ENCODE data around the gene NUCB2.

The NUCB2 gene

GRCh38 chr11:17328871-17329494 is 52.4 kb downstream of the NUCB2 start:
- in situ Hi-C loops (cut with MboI; ENCODE audit: low sequenced_read_pairs): no loop called here

DNA sequence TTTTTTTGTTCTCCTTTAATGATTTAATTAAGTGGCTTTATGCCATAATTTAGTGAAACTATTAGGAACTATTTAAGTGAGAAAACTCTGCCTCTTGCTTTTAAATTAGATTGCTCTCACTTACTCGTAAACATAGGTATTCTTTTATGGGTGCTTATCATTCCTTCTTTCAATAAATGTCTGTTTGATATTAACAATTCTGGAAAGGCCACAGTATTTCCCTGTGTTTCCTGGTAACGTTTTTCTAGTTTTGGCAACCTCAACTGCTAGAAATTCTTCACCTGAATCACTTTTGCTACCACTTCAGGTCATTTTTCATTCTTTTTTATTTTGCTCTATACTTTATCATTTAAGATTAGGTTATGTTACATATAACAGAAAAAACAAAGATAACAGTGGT is 55.1 kb downstream of the NUCB2 start:
- in situ Hi-C loops (cut with MboI; ENCODE audit: low sequenced_read_pairs): no loop called here

DNA sequence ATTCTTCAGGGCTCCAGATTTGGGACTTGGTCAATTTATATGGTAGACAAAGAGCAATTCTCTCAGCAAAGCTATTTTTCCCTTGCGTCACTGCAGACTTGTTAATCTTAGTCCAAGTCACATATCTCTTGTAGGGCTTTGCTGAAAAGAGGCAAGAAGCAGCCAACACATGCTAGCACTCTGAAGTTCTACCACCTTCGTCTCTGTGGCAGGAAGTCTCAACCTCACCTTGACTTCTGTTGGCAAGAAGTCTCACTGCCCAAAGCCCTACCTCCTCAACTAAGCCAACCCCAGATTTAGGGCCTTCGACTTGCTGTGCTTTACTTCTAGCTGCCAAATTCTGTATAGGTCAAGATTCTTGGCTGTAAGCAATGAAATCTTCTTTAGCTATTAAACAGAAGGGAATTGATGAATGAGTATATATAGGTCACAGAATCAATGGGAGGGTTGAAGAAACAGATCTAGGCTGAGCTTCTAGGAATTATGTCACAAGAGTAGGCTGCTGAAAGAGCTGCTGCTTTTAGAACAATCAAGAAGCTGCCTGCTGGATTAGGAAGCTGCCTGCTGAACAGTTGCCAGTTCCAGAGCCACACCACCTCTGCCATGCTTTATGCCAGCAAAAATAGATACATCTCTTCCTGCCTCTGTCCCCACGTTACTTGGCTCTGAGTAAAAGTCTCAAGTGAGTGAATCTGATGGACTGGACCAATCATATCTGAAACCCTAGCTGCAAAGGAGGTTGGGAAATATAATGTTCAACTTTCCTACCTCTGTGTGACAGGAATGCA is 57.5 kb downstream of the NUCB2 start:
- in situ Hi-C loops (cut with MboI; ENCODE audit: low sequenced_read_pairs): no loop called here

DNA sequence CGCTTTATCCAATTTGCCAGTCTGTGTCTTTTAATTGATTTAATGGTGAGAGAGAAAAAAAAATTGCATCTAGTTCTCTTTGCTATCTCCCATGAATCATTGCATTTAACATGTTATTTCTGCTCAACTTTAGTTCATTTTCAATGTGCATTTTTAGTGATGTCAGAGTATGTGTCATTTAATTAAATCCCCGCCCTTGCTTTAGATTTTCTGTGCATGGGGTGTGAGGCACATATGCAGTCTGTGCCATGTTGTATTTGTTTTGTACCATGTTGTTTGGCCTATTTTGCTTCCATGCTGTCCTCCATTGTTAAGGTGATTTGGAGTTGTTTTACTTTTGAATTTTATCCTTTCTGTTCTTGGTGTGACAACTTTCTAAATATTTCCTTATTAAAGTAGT is 66.7 kb downstream of the NUCB2 start:
- in situ Hi-C loops (cut with MboI; ENCODE audit: low sequenced_read_pairs): no loop called here

- in situ Hi-C loops (cut with MboI; ENCODE audit: low sequenced_read_pairs): no loop called here
Measured at GRCh38 chr11:17343907-17344306, 67.4 kb downstream of the NUCB2 start.

- in situ Hi-C loops (cut with MboI; ENCODE audit: low sequenced_read_pairs): no loop called here
Measured at GRCh38 chr11:17347676-17348075, 71.1 kb downstream of the NUCB2 start.

- in situ Hi-C loops (cut with MboI; ENCODE audit: low sequenced_read_pairs): no loop called here
Measured at GRCh38 chr11:17350455-17351171, 74.1 kb downstream of the NUCB2 start.

- in situ Hi-C loops (cut with MboI; ENCODE audit: low sequenced_read_pairs): no loop called here
Measured at GRCh38 chr11:17351172-17351509, 74.6 kb downstream of the NUCB2 start.

DNA sequence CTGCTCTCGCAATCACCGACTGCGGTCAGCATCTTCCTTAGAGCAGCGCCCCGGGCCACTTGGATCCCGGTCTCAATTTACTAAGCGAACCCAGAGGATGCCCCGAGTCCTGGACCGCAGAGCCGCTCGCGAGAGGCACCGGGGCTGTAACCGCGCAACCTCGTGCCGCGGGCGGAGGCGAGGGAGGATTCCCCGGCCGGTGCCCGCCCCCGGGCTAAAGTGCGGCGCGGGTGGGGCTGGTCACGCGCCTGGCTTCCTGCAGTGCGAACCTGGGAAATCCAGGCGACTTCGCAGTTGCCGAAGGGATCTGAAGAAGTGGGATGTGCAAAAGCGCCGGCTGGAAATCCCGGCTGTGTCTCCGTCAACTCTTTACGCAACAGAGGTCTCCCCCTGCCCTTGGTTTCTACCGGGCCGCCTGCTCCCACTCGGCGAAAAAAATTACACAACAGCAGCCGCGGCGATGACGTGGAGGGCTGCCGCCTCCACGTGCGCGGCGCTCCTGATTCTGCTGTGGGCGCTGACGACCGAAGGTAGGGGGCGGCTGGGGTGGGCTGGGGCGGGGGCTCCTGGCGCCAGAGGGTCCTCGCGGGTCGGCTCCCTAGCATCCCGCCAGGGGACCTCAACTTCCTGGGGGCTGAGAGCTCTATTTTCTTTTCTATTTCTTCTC is 75.1 kb downstream of the NUCB2 start, which contains the start of gene NCR3LG1:
TSS of gene NCR3LG1 (plus strand) at position 291 of the 667 bp plus-strand sequence. CDS start at position 461, 170 bp downstream.
- in situ Hi-C loops (cut with MboI; ENCODE audit: low sequenced_read_pairs): no loop called here

DNA sequence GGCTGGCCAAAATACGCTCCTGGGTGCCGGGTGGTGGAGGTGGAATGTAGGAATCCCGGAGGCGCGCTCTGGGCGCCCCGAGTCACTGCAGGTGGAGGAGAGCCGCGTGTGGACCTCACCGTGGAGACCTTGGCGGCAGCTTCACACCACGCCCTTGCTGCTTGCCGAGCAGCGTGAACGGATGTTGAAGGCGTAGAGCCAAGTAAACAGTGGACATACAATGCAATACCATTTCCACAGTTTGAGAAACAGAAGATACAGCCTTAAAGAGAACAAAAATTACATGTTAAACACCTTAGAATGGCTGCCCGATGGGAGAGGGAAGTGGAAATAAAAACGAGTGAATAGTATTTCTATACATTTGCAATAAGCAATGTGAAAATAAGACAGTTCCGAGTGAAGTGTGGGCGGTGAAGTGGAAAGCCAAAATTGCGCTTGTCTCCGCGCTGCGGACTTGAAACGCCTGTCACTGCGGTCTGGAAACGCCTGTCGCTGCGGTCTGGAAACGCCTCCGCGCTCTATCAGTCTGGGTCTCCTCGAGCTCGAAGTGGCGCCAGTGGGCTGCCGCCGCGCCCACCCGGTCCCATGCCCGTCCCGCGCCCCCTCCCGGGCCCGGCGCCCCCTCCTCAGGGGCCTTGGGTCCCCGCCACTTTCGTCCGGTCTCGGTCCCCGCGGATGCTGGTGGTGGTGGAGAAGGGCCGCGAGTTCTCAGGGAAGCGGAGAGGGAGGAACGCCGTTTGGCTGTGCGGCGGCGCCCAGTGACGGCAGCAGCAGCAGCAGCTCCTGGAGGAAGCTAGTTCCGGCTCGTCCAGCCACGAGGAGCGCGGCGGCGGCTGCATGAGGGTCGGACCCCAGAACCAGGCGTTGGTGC is 76.6 kb downstream of the NUCB2 start:
- in situ Hi-C loops (cut with MboI; ENCODE audit: low sequenced_read_pairs): no loop called here

- in situ Hi-C loops (cut with MboI; ENCODE audit: low sequenced_read_pairs): no loop called here
Measured at GRCh38 chr11:17353821-17354600, 77.5 kb downstream of the NUCB2 start.

DNA sequence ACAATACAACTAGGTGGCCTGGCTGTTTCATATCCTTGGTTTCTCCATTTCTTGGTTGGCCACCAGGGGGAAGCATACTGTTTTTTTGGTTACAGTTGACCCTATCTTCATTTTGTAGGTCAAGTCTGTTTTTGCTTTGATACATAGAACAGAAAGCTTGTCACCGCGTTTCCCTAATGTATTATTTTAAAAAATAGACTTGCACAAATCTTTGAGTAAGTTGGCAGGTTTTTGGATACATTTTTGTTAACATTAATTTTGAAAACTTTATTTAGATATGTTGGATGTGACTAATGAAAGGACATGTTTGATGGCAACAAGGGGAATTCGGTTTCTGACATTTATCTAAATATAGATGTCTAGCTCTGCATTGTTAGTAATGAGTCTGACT is 78.1 kb downstream of the NUCB2 start:
- in situ Hi-C loops (cut with MboI; ENCODE audit: low sequenced_read_pairs): no loop called here

DNA sequence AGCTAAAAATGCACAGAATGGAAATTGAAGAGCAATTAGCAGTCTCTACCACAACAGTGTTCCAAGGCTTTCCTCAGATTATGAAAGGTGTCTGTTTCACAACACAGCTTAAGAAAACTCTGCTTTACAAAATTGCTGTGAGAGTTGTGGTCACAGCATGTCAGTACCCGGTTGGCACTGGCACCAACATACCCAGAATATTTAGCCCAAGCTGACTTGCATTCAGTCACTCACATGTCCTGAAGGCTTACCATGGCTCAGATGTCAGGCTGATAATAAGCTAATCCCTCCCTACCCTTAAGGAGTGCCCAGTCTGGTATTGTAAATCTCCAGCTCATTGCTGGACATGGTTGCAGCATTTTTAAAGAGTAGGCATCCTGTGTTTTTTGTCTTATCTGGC is 90.0 kb downstream of the NUCB2 start:
- in situ Hi-C loops (cut with MboI; ENCODE audit: low sequenced_read_pairs): no loop called here

DNA sequence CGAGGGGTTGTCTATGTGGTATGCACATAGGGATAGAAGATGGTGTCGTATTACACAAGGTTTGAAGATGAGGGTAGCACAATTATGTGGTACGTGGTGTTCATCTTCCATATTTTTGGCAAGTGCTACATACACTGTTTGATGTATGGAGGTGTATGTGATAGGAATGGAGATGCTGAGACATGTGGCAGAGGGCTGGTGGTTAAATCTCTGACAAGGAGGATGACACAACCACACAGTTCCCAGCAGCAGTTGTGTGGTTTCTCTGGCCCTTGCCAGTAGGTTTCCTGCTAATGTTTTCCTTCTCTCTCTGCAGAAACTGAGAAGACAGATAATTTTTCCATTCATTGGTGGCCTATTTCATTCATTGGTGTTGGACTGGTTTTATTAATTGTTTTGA is 92.0 kb downstream of the NUCB2 start:
- in situ Hi-C loops (cut with MboI; ENCODE audit: low sequenced_read_pairs): no loop called here

DNA sequence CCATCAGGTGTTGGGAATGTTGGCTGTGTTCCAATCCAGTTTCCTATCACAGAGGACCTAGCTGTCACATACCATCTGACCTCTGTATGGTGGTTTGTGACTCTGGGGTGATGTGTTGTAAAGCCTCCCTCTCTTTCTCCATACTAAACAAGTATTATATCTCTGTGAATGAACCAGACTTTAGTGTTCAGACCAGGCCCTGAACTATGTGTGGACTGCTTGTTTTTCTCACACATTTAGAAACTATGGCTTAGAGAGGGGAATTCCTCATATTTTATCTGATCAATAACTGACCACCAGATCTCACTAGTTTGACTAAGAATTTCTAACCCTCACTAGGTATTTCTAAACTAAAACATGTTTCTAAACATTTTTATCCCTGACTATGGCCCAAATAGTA is 92.6 kb downstream of the NUCB2 start:
- in situ Hi-C loops (cut with MboI; ENCODE audit: low sequenced_read_pairs): no loop called here

GRCh38 chr11:17369684-17370243 is 93.2 kb downstream of the NUCB2 start:
- in situ Hi-C loops (cut with MboI; ENCODE audit: low sequenced_read_pairs): no loop called here

GRCh38 chr11:17371614-17372013 is 95.1 kb downstream of the NUCB2 start:
- in situ Hi-C loops (cut with MboI; ENCODE audit: low sequenced_read_pairs): no loop called here

GRCh38 chr11:17375547-17375946 is 99.0 kb downstream of the NUCB2 start:
- in situ Hi-C loops (cut with MboI; ENCODE audit: low sequenced_read_pairs): no loop called here

GRCh38 chr11:17376493-17376892 is 100.0 kb downstream of the NUCB2 start:
- in situ Hi-C loops (cut with MboI; ENCODE audit: low sequenced_read_pairs): no loop called here
